WERI-Rb-1 (cell line): ENCODE data around the gene PSAT1.
A peak's percentile ranks its signal among the peaks of the same experiment; 100 is the strongest.

ENCODE experiments used
- DNase-seq: peaks from one replicate; pipeline ENCODE4 v3.0.0-alpha.2; 2020
- H3K27ac ChIP-seq: fragments of 250-450 bp; sonication (Bioruptor Pico); 2 replicates; pipeline ENCODE4 v1.5.1; 2020; ENCODE audit warnings: mild to moderate bottlenecking, moderate library complexity
- H3K27me3 ChIP-seq: fragments of 250-450 bp; sonication (Bioruptor Pico); 2 replicates; pipeline ENCODE4 v1.5.1; 2021; ENCODE audit warnings: mild to moderate bottlenecking, low read depth, moderate library complexity; ENCODE audit not compliant: insufficient read depth, severe bottlenecking
- H3K36me3 ChIP-seq: fragments of 250-450 bp; sonication (Bioruptor Pico); 2 replicates; pipeline ENCODE4 v1.5.1; 2020; ENCODE audit warnings: mild to moderate bottlenecking, moderate library complexity
- H3K4me3 ChIP-seq: 2 replicates; pipeline ENCODE4 v1.5.1; 2011; ENCODE audit warnings: low read depth, mild to moderate bottlenecking, control low read depth, low read length
- H3K9me3 ChIP-seq: fragments of 250-450 bp; sonication (Bioruptor Pico); 2 replicates; pipeline ENCODE4 v1.5.1; 2021; ENCODE audit warnings: mild to moderate bottlenecking, moderate library complexity; ENCODE audit not compliant: severe bottlenecking
- CTCF ChIP-seq: IDR thresholded peaks from 2 replicates; pipeline ENCODE4 v1.5.1; 2011; ENCODE audit warnings: low read depth, mild to moderate bottlenecking, control low read depth, inconsistent platforms, low read length

PSAT1 gene

GRCh38 chr9:78294290-78295176, 2.4 kb upstream of the PSAT1 start:
- no peak overlapping the region for H3K27ac ChIP-seq
- no peak for TF ChIP-seq CTCF
- DNase-seq: no peak
- no peaks in the 10 kb centered on the region for H3K36me3 ChIP-seq
- H3K4me3 ChIP-seq: no peak overlapping the region
- no peaks in the 10 kb centered on the region for H3K9me3 ChIP-seq
- peaks cover 9% of the 10 kb centered on the region for H3K27me3 ChIP-seq

- H3K27me3 ChIP-seq: peaks cover 9% of the 10 kb centered on the region
- no peak for DNase-seq
- no peak overlapping the region for H3K4me3 ChIP-seq
- no peak for TF ChIP-seq CTCF
- no peaks in the 10 kb centered on the region for H3K36me3 ChIP-seq
- H3K27ac ChIP-seq: no peak overlapping the region
- H3K9me3 ChIP-seq: no peaks in the 10 kb centered on the region
Observed at GRCh38 chr9:78295177-78295575, 1.7 kb upstream of the PSAT1 start.

GRCh38 chr9:78295731-78296130, 1.2 kb upstream of the PSAT1 start:
- DNase-seq: no peak
- no peak overlapping the region for H3K27ac ChIP-seq
- H3K4me3 ChIP-seq: no peak overlapping the region
- H3K36me3 ChIP-seq: no peaks in the 10 kb centered on the region
- TF ChIP-seq CTCF: no peak
- no peaks in the 10 kb centered on the region for H3K9me3 ChIP-seq
- H3K27me3 ChIP-seq: peaks cover 9% of the 10 kb centered on the region

GRCh38 chr9:78296201-78296892, 578 bp upstream of the PSAT1 start:
- TF ChIP-seq CTCF: no peak
- DNase-seq: no peak
- Histone ChIP-seq H3K36me3 (no peaks in the 10 kb centered on the region), H3K9me3 (no peaks in the 10 kb centered on the region), H3K4me3 (no peak overlapping the region), H3K27ac (no peak overlapping the region), H3K27me3 (peaks cover 9% of the 10 kb centered on the region)

- no peaks in the 10 kb centered on the region for H3K9me3 ChIP-seq
- peak overlapping the region; percentile 32 for H3K4me3 ChIP-seq
- H3K27ac ChIP-seq: no peak overlapping the region
- no peak for TF ChIP-seq CTCF
- no peak for DNase-seq
- peaks cover 9% of the 10 kb centered on the region for H3K27me3 ChIP-seq
- H3K36me3 ChIP-seq: no peaks in the 10 kb centered on the region
Observed at GRCh38 chr9:78297672-78297961, 692 bp downstream of the PSAT1 start.
